ENCODE measurements around the gene LSS. TPM values are rescaled to one million over a fixed set of nuclear protein-coding genes. Genes with fewer than 3 reads are reported as not detected.
A peak's percentile ranks its signal among the peaks of the same experiment; 100 is the strongest.

The LSS gene
- total RNA-seq, 1 donor from 2014 or later, result 108 TPM

DNA sequence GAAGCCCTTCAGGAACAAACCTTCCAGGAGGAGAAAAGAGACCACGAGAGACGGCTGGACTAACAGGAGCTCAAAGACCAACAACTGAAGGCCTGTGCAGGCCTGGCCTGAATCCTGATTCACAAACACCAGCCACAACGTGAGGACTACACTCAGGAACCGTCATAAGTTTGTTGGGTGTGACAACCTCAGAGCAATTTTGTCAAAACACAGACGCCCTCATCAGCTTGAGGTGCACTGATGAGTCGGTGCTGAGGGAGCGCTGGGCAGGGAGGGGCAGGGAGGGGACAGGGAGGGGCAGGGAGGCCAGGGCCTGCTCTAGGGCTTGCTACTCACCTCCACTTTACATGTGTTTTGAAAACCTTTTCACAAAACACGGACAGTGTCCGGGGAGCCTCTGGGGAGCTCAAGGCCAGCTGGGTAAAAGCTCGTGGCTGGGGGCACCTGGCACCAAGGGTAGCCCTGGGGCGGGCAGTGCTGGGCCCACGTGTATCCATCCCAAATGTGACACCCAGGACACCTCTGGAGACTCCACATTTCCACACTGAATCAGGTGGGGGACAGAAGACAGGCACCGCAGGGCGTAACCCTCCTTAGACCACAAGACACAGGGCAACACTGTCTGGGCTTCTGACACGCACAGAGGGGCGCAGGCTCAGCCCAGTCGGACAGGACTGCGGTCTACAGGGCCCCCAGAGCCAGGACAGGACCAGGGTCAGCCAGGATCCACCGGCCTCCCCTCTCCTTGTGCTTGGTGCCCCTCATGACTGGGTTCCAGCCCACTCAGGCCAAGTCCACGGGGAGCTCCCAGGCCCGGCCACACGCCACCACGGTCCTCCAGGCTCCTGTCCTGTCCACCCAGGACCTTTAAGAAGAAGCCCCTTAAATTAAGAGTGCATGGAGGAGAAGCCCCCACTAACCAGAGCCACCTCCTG lies 16.5 kb downstream of the LSS start:
- intact Hi-C loops (cut with DNase I), result no loop called here
- Histone ChIP-seq H3K9me3 (no peaks in the 10 kb centered on the region), H3K27ac (no peak overlapping the region), H3K4me1 (no peaks in the 10 kb centered on the region), H3K36me3 (peaks cover 83% of the 10 kb centered on the region), H3K4me3 (no peak overlapping the region), H3K27me3 (no peaks in the 10 kb centered on the region)
- DNase-seq, result no peak
- no peak for ATAC-seq
- TF ChIP-seq CTCF (IDR thresholded peaks at IDR 0.05), result no peak

DNA sequence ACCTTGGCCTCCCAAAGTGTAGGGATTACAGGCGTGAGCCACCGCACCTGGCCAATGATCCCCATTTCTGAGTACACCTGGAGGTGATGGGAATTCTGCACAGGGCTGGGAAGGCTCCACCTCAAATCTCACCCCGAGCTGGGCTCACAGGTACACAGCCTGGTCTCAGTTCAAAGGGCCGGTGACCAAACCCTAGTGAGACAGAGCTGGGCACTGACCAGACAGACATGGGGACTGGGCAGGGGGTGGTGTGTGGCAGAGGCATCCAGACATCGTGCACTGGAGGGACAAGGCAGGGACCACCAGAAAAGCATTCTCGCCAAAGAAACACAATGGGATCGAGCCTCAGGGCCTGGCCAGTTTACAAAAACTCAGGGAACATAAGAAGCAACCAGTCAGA lies 17.2 kb downstream of the LSS start:
- no peaks in the 10 kb centered on the region for H3K27me3 ChIP-seq
- no peak for DNase-seq
- H3K9me3 ChIP-seq, result no peaks in the 10 kb centered on the region
- no peak for ATAC-seq
- intact Hi-C loops (cut with DNase I), result no loop called here
- TF ChIP-seq CTCF (IDR thresholded peaks at IDR 0.05), result no peak
- H3K4me3 ChIP-seq, result no peak overlapping the region
- H3K36me3 ChIP-seq, result peaks cover 88% of the 10 kb centered on the region
- no peak overlapping the region for H3K27ac ChIP-seq
- H3K4me1 ChIP-seq, result no peaks in the 10 kb centered on the region

GRCh38 chr21:46210378-46211136 lies 18.0 kb downstream of the LSS start:
- H3K27ac ChIP-seq, result no peak overlapping the region
- no peak overlapping the region for H3K4me3 ChIP-seq
- no peaks in the 10 kb centered on the region for H3K9me3 ChIP-seq
- no peaks in the 10 kb centered on the region for H3K4me1 ChIP-seq
- DNase-seq (peak; percentile 52), ATAC-seq (no peak)
- no peaks in the 10 kb centered on the region for H3K27me3 ChIP-seq
- TF ChIP-seq CTCF (IDR thresholded peaks at IDR 0.05), result no peak
- intact Hi-C loops (cut with DNase I), result no loop called here
- H3K36me3 ChIP-seq, result peaks cover 88% of the 10 kb centered on the region

DNA sequence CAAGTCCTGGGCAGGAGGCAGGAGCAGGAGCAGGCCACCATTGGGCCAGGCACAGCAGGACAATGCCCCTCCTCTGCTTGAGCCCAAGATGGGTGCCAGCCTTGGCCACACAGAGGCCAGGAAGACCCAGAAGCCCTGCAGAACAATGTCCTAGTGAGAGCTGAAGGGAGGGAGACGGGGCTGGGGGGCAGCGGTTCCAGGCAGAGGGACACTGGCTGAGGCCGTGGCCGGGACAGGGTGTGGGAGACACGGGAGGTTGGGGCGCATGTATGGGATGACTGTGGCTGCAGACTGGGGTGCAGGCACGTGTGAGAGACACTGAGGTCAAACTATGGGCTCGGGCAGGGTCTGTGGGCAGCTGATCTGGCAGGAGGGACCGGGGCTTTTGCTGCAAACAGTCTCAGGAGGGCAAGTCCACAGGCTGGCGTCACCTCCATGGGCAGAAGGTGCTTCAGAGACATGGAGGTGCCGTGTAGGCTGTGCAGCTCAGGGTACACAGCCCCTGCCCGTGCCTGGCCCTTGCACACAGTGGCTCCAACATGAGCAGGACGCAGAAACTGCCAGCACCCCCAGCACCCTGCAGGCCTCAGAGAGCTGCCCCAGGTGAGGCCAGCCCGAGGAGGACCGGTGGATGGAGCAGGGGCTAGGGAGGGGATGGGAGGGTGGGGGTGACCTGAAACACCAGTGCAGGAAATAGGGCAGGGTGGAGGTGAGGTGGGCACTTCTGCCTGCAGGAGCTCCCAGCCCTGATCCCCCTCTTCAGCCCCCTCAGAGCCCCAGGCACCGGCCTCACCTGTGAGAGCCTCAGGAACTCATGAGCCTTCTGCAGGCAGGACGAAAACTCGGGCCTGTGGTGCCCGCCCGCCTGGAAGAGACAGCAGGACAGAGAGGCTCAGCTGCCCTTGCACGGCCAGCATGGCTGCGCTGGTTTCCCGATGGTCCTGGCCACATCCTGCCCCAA lies 19.5 kb downstream of the LSS start:
- Histone ChIP-seq H3K27ac (no peak overlapping the region), H3K4me1 (no peaks in the 10 kb centered on the region), H3K27me3 (no peaks in the 10 kb centered on the region), H3K4me3 (no peak overlapping the region), H3K36me3 (peaks cover 88% of the 10 kb centered on the region), H3K9me3 (no peaks in the 10 kb centered on the region)
- ATAC-seq (no peak), DNase-seq (peak; percentile 56)
- intact Hi-C loops (cut with DNase I), result no loop called here
- TF ChIP-seq CTCF (IDR thresholded peaks at IDR 0.05), result no peak

DNA sequence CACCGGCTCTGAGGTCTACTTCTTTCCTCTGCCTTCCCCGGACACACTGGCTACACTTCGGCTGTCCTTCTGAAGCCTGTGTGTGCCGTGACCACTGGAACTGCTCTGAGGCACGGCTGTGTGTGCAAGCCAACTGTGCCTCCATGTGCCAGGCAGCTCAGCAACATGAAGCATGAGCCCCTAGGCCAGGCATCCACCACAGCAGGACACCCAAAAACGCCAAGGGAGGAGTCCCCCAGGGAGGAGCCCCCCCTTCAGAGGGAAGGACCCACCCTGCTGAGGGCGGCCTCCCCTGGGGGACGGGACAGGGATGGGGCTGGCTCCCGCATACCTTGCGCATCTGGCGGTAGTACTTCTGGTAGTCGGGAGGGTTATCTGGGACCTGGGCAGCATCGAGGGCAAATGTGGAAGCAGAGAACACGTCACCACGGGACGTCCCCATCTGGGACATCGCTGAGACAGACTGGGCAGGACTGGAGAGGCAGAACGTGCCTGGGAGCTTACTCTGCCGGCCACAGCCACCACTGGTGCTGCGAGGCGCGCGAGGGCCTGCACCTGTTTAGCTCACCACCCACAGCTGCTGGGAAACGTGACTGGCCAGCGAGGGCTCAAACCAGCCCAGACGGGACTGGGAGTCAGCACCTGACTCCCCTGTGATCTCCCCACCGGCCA lies 20.5 kb downstream of the LSS start:
- Histone ChIP-seq H3K4me1 (no peaks in the 10 kb centered on the region), H3K36me3 (peaks cover 86% of the 10 kb centered on the region), H3K4me3 (no peak overlapping the region), H3K27me3 (no peaks in the 10 kb centered on the region), H3K9me3 (no peaks in the 10 kb centered on the region), H3K27ac (no peak overlapping the region)
- TF ChIP-seq CTCF (IDR thresholded peaks at IDR 0.05), result no peak
- intact Hi-C loops (cut with DNase I), result no loop called here
- DNase-seq (peak; percentile 56), ATAC-seq (no peak)

All from upper lobe of right lung (tissue), 1 donor.